Astrocyte (in vitro differentiated cells and primary cell): Measurements from ENCODE around the gene COL5A1. TPM values are rescaled to one million over a fixed set of nuclear protein-coding genes. Genes with fewer than 3 reads are reported as not detected.

ENCODE experiments used
- DNase-seq: peaks from one replicate; pipeline ENCODE4 v3.0.0-alpha.2; 2010; ENCODE audit warnings: low read depth
- FAIRE-seq: peaks from 2 replicates; lab custom pipeline; 2011; peaks lifted over from hg19 to GRCh38; lab: Jason Lieb, UNC
- H2AFZ ChIP-seq: 2 replicates; pipeline ENCODE4 v1.6.0; 2012; ENCODE audit warnings: low read depth, low read length, inconsistent platforms
- H3K27ac ChIP-seq: 2 replicates; pipeline ENCODE4 v1.5.1; 2011; ENCODE audit warnings: low read depth, low read length, inconsistent platforms
- H3K27me3 ChIP-seq: 2 replicates; pipeline ENCODE4 v1.6.0; 2011; ENCODE audit warnings: low read length, inconsistent platforms; ENCODE audit not compliant: insufficient read depth
- H3K36me3 ChIP-seq: 2 replicates; pipeline ENCODE4 v1.5.1; 2011; ENCODE audit warnings: low read length, inconsistent platforms; ENCODE audit not compliant: insufficient read depth
- H3K4me1 ChIP-seq: 2 replicates; pipeline ENCODE4 v1.5.1; 2011; ENCODE audit warnings: low read length, inconsistent platforms; ENCODE audit not compliant: insufficient read depth
- H3K4me2 ChIP-seq: 2 replicates; pipeline ENCODE4 v1.6.0; 2012; ENCODE audit warnings: low read length, inconsistent platforms
- H3K4me3 ChIP-seq: 2 replicates; pipeline ENCODE4 v1.5.1; 2011; ENCODE audit warnings: low read depth, mild to moderate bottlenecking, low read length, inconsistent platforms; ENCODE audit not compliant: insufficient read depth
- H3K79me2 ChIP-seq: 2 replicates; pipeline ENCODE4 v1.6.0; 2012; ENCODE audit warnings: mild to moderate bottlenecking, low read length, inconsistent platforms; ENCODE audit not compliant: insufficient read depth
- H3K9ac ChIP-seq: 2 replicates; pipeline ENCODE4 v1.6.0; 2012; ENCODE audit warnings: mild to moderate bottlenecking, low read length, inconsistent platforms
- H3K9me3 ChIP-seq: 2 replicates; pipeline ENCODE4 v1.5.1; 2012; ENCODE audit warnings: low read depth, mild to moderate bottlenecking, low read length, inconsistent platforms; ENCODE audit not compliant: insufficient read depth
- H4K20me1 ChIP-seq: 2 replicates; pipeline ENCODE4 v1.6.0; 2012; ENCODE audit warnings: low read length, inconsistent platforms; ENCODE audit not compliant: insufficient read depth
- H3K27ac Mint-ChIP-seq: one replicate; pipeline ENCODE4 v1.8.0; 2021; ENCODE audit warnings: mild to moderate bottlenecking, mixed read lengths; ENCODE audit not compliant: unreplicated experiment
- H3K27me3 Mint-ChIP-seq: one replicate; pipeline ENCODE4 v1.8.0; 2021; ENCODE audit warnings: low read depth, mixed read lengths; ENCODE audit not compliant: unreplicated experiment
- H3K36me3 Mint-ChIP-seq: one replicate; pipeline ENCODE4 v1.8.0; 2021; ENCODE audit warnings: low read depth, mixed read lengths; ENCODE audit not compliant: unreplicated experiment
- H3K4me1 Mint-ChIP-seq: one replicate; pipeline ENCODE4 v1.8.0; 2021; ENCODE audit warnings: low read depth, mixed read lengths; ENCODE audit not compliant: unreplicated experiment
- H3K4me3 Mint-ChIP-seq: one replicate; pipeline ENCODE4 v1.8.0; 2021; ENCODE audit warnings: mild to moderate bottlenecking, moderate library complexity, mixed read lengths; ENCODE audit not compliant: unreplicated experiment
- H3K9me3 Mint-ChIP-seq: one replicate; pipeline ENCODE4 v1.8.0; 2021; ENCODE audit warnings: mild to moderate bottlenecking, mixed read lengths; ENCODE audit not compliant: unreplicated experiment
- EZH2 ChIP-seq: IDR thresholded peaks from 2 replicates; pipeline ENCODE4 v1.6.1; 2012; ENCODE audit warnings: mild to moderate bottlenecking, low read length, inconsistent platforms; ENCODE audit not compliant: insufficient read depth
- total RNA-seq: library from RNA; stranded (reverse); gene quantifications from 2 replicates; pipeline ENCODE4 v1.2.1, GENCODE V29; 2021
- TF ChIP-seq, protein P1 (sequence below): IDR thresholded peaks from 2 replicates; pipeline ENCODE4 v1.5.1; 2011; ENCODE audit warnings: low read depth, mild to moderate bottlenecking, inconsistent platforms, low read length, moderate library complexity; ENCODE audit not compliant: insufficient read depth

Gene COL5A1
- total RNA-seq, 1 donor from 2014 or later, result 1,055 TPM

- Histone ChIP-seq H3K36me3 (peaks cover 53% of the 10 kb centered on the region), H3K79me2 (peaks cover 14% of the 10 kb centered on the region), H4K20me1 (peaks cover 100% of the 10 kb centered on the region), H3K4me3 (no peak overlapping the region), H3K27me3 (no peaks in the 10 kb centered on the region), H3K9me3 (no peaks in the 10 kb centered on the region), H3K27ac (no peak overlapping the region), H2AFZ (no peak overlapping the region), H3K4me2 (no peak overlapping the region), H3K4me1 (peaks cover 39% of the 10 kb centered on the region), H3K9ac (no peak overlapping the region)
- TF ChIP-seq EZH2, result no peak
- TF ChIP-seq, protein P1, sequence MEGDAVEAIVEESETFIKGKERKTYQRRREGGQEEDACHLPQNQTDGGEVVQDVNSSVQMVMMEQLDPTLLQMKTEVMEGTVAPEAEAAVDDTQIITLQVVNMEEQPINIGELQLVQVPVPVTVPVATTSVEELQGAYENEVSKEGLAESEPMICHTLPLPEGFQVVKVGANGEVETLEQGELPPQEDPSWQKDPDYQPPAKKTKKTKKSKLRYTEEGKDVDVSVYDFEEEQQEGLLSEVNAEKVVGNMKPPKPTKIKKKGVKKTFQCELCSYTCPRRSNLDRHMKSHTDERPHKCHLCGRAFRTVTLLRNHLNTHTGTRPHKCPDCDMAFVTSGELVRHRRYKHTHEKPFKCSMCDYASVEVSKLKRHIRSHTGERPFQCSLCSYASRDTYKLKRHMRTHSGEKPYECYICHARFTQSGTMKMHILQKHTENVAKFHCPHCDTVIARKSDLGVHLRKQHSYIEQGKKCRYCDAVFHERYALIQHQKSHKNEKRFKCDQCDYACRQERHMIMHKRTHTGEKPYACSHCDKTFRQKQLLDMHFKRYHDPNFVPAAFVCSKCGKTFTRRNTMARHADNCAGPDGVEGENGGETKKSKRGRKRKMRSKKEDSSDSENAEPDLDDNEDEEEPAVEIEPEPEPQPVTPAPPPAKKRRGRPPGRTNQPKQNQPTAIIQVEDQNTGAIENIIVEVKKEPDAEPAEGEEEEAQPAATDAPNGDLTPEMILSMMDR, result peak; percentile 50
- no peaks in the 10 kb centered on the region for H3K9me3 Mint-ChIP-seq
- peaks cover 33% of the 10 kb centered on the region for H3K4me1 Mint-ChIP-seq
- peaks cover 23% of the 10 kb centered on the region for H3K36me3 Mint-ChIP-seq
- no peaks in the 10 kb centered on the region for H3K27me3 Mint-ChIP-seq
- peak overlapping the region; percentile 62 for H3K27ac Mint-ChIP-seq
- FAIRE-seq (no peak), DNase-seq (peak; percentile 60)
- no peak overlapping the region for H3K4me3 Mint-ChIP-seq
Observed at GRCh38 chr9:134778841-134779411, 137.3 kb downstream of the COL5A1 start.

GRCh38 chr9:134779640-134780039 lies 138.0 kb downstream of the COL5A1 start:
- H3K27ac ChIP-seq, result no peak overlapping the region

More at GRCh38 chr9:134779640-134780039, 138.0 kb downstream of the COL5A1 start:
- TF ChIP-seq, protein P1, result no peak
- TF ChIP-seq EZH2, result no peak
- H3K9me3 ChIP-seq, result no peaks in the 10 kb centered on the region
- no peak for DNase-seq
- peaks cover 50% of the 10 kb centered on the region for H3K36me3 ChIP-seq
- no peak overlapping the region for H3K4me3 ChIP-seq
- Mint-ChIP-seq H3K9me3 (no peaks in the 10 kb centered on the region), H3K27ac (peak overlapping the region; percentile 69), H3K36me3 (peaks cover 26% of the 10 kb centered on the region), H3K27me3 (no peaks in the 10 kb centered on the region), H3K4me1 (peaks cover 33% of the 10 kb centered on the region), H3K4me3 (peak overlapping the region; percentile 12)
- no peak overlapping the region for H2AFZ ChIP-seq
- peaks cover 100% of the 10 kb centered on the region for H4K20me1 ChIP-seq
- H3K79me2 ChIP-seq, result peaks cover 14% of the 10 kb centered on the region
- H3K4me2 ChIP-seq, result no peak overlapping the region
- no peak overlapping the region for H3K9ac ChIP-seq
- no peak for FAIRE-seq
- peaks cover 33% of the 10 kb centered on the region for H3K4me1 ChIP-seq
- no peaks in the 10 kb centered on the region for H3K27me3 ChIP-seq
